ENCODE results near the gene SOBP.

Gene SOBP

GRCh38 chr6:107657373-107657754 is 167.4 kb downstream of the SOBP start:
- DNase-seq (ENCODE audit: low read depth in 2 of 2) = no peak

DNA sequence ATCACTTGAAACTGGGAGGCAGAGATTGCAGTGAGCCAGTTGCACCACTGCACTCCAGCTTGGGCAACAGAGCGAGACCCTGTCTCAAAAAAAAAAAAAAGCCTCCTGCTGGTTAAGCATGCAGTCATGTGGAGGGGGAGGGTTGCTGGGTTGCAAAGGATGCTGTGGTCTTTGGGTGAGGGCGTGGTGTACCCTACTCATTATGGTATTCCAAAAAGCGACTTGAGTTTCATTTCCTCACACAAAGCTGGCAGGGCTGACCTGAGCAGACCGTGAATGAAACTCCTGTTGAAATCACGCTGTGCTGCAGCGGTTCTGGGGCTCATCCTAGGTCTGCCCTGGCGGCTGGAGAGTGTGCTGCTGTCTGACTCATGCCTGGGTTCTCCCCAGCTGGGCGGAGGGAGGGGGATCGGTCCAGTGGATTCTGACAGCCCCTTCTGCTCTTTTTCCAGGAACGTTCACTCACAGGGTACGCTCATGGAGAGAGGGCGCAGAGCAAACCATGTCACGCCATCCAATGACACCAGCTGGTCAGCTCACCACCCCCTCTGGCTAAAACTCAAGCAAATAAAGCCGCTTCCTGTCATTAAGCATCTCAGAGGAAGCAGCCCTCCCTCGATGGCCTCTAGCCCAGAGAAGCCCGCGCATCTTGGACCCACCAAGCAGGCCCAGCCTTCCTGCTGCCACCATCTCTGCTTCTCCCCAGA is 168.0 kb downstream of the SOBP start:
- peak in 1 of 2 donors; percentile 23 for DNase-seq (ENCODE audit: low read depth in 2 of 2)

DNA sequence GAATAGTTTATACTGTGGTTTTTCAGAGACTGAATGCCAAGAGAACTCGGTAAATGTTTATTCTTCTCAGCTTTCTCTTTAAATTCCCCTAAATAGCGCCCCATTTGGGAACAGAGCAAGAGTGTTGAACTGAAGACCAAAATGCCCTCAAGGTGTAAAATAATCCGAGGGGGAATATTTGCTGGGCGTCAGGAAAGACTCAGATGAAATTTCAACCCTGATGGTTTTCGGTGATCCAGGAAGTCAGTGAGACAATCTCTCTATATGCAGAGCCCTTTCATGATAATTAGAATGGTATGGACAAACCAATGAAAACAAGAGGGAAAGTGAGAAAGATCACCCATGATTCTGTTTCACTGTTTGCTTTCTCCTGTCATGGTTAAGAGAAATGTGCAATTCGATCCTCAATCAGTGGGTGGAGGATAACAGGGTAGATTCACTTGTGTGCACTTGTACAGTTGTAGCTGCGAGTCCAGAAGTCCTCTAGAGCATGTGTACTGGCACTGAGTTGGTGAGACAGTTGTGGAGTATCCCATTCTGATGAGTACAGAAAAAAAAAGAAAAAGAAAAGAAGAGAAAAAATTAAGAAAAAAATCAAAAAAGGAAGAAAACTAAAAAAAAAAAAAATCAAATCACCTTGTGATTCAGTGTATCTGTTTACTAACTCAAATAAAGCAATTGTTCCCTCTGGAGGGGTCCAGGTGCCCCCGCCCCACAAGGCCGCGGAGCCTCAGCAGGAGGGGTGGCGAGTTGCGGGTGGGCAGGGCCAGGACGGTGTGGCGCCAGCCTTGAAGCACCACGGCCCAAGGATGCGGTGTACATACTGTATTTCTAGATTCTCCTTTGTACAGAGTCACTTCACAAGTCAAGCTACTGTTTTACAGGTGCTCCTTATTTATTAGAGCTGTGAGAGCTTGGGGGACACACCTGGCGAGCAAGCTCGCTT is 169.3 kb downstream of the SOBP start:
- DNase-seq (ENCODE audit: low read depth in 2 of 2) = no peak

DNA sequence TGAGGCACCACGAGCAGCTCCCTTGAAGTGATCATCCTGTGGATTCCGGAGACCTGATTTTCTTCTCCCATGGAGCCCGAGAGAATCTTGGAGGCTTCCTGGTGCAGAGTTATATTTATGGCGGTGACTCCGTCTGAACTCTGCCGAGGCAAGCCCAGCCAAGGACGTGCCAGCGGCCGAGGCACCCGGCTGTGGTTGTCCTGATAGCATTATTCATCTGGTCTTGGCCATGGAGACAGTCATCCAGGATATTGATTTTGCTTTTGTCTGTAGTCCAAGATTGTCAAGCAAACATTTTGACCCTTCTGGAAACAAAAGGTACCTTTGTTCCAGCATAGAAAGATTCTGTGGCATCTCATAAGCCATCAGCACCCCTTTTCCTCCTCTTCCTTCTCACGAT is 170.9 kb downstream of the SOBP start:
- DNase-seq (ENCODE audit: low read depth in 2 of 2) = no peak

GRCh38 chr6:107661291-107661690 is 171.4 kb downstream of the SOBP start:
- no peak for DNase-seq (ENCODE audit: low read depth in 2 of 2)

DNA sequence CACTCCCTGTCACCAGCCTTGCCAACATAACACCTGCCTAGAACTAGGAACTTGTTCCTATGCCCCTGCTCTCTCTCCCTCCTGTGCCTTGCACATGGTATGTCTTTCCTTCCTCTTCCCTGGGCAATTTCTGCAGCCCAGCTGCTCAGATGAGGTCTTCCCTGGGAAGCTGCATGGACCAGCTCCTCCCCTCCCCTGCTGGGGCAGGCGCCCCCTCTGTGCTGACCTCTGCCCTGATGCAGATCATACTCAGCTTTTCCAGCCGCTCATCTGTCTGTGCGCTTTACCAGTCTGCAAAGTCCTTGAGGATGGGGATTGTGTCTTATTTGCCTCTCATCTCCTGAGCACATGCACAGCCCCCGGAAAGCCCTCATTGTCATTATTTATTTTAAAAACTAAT is 172.4 kb downstream of the SOBP start:
- no peak for DNase-seq (ENCODE audit: low read depth in 2 of 2)

DNA sequence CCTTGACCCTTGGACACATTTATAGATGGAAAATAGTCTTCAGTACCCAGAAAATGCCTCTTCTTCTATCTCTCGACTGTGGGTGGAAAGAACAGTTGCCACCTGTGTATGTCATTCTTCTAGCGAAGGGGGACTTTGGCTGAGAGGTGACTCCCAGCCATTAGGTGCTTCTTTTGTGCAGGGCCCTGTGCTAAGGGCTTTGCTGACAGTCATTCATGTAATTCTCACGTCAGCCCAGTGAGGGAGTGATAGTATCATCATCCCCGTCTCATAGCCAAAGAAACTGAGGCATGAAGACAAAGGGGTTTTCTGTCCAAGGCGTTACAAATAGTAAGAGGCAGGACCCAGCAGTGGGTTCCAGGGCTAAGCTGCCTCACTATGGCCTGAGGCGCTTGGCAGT is 173.4 kb downstream of the SOBP start:
- DNase-seq (ENCODE audit: low read depth in 2 of 2) = no peak

DNA sequence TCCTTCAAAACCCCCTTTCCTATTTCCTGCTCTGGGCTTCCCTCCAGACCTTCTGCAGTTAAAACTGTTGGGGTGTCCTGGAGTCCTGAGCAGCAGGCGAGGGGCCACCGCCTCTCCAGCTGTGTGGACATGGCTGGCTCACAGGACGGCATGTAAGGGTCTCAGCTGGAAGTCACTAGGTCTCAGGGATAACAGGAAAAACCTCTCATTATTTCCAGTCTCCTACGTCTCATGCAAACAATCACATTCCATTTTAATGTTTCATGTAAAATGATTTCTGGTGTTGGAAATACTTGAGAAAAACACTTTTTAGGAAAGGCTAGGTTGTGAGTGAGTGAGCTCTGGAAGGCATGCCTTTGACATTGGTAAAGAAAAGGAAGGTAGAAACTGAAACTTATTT is 175.5 kb downstream of the SOBP start:
- no peak for DNase-seq (ENCODE audit: low read depth in 2 of 2)

- DNase-seq (ENCODE audit: low read depth in 2 of 2) = no peak
Measured at GRCh38 chr6:107666084-107666980, 176.4 kb downstream of the SOBP start.

DNA sequence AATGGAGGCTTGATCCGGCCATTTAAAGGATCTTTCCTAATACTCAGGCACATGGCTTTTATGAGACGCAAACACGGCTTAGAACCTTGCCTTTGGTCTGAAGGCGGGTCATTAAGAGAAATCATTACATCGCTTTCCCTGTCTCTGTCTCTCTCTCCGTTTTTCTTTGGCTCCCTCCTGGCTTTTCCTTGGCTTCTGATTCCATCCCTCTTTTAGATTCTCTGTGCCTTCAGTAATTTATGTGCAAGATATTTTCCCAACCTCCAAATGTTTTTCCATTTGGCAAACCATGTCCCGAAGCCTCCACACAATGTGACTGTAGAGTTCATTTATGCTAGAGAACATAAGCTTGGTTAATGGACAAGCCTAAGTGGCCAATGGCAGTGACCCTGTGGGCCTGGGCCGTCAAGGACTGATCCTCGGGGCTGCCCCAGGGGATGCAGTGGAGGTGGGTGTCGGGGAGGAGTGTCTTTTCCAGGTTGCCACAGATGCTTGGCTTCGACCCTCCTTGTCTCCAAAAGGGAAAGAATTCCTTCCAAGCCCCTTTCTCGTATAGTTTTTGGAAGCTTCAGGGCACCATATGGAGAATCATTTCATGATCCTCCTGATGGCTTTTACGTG is 177.2 kb downstream of the SOBP start:
- no peak for DNase-seq (ENCODE audit: low read depth in 2 of 2)

- DNase-seq (ENCODE audit: low read depth in 2 of 2) = no peak
Measured at GRCh38 chr6:107667790-107668189, 177.9 kb downstream of the SOBP start.

GRCh38 chr6:107668743-107669474 is 179.0 kb downstream of the SOBP start:
- DNase-seq (ENCODE audit: low read depth in 2 of 2) = no peak

DNA sequence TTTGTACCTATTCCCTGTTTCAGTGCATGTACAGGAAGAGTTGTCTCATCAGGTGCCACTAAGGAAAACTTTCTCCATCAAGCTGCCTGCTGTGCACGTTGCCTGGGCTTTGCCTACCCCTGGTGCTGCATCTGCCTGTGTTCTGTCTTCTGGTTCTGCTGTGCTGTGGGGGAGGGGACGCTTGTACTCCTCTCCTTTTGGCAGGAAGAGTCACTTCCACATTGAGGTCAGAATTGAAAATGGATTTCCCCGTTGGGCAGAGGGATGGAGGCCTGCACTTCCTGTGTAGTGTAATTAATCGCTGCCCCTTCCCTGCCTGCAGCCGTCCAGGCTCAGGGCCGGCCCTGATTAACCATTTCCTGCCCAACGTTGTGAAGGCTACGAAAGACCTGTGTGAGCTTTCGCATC is 180.9 kb downstream of the SOBP start:
- DNase-seq (ENCODE audit: low read depth in 2 of 2) = no peak

GRCh38 chr6:107673076-107673494 is 183.2 kb downstream of the SOBP start:
- DNase-seq (ENCODE audit: low read depth in 2 of 2) = no peak

- peak; percentile 64 to 71 for DNase-seq (ENCODE audit: low read depth in 2 of 2)
Measured at GRCh38 chr6:107674995-107675738, 185.2 kb downstream of the SOBP start.

DNA sequence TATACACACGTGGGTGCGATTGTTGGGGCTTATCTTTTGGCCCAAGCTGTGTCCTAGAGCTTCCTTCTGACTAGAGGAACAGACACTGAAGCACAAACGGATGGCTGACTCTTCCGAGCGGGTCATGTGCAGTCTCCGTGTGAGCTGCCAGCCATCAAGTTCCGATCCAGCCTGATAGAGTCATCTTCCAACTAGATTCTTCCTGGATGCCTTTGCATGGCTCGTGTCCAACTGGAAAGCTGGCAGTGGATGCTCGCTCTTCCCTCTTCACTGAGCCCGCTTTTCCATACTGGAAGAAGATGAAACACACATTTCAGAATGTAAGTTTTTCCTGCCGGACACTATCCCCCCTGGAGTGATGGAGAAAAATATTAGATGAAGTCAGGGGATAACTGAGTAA is 186.1 kb downstream of the SOBP start:
- no peak for DNase-seq (ENCODE audit: low read depth in 2 of 2)

DNA sequence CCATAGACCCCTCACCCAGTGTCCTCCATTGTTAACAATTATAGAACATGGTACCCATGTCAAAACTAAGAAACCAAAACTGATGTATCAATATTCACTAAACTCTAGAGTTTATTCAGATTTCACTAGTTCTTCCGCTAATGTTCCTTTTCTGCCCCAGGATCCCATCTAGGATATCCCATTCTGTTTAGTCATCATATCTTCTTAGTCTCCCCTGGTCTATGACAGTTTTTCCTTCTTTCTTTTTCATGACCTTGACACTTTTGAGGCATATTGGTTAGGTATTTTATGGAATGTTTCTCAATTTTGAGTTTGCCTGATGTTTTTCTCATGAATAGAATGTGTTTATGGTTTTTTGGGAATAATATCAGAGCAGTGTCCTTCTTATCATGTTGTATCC is 187.5 kb downstream of the SOBP start:
- DNase-seq (ENCODE audit: low read depth in 2 of 2) = no peak

GRCh38 chr6:107679457-107679856 is 189.5 kb downstream of the SOBP start:
- DNase-seq (ENCODE audit: low read depth in 2 of 2) = no peak

GRCh38 chr6:107682721-107683120 is 192.8 kb downstream of the SOBP start:
- DNase-seq (ENCODE audit: low read depth in 2 of 2) = no peak

DNA sequence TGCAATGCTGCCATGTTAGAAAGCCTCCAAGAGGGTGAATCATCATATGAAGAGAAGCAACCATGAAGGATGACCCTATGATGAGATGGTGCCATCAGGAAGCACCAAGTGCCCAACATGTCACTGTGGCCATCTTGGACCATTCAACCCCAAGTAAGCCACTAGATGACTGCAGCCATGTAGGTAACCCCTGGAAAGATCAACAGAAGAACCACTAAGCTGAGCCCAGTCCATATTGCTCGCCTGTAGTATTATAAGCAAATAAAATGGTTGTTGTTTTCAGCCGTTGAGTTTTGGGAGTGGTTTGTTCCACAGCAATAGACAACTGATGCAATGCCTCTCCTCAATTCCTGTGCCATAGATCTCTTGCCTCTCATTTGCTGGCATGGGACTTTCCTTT is 193.3 kb downstream of the SOBP start:
- no peak for DNase-seq (ENCODE audit: low read depth in 2 of 2)

All from stimulated activated CD8-positive, alpha-beta memory T cell treated with anti-CD3 and anti-CD28 coated beads, Interleukin-15, amount 100 ng/mL, for 4 hours (primary cell).